Smooth muscle cell (in vitro differentiated cells): ENCODE measurements around the gene NEMP2. TPM values are rescaled to one million over a fixed set of nuclear protein-coding genes. Genes with fewer than 3 reads are reported as not detected.

Source experiments
- DNase-seq: peaks from one replicate; lab custom pipeline; 2025; ENCODE audit not compliant: unreplicated experiment; lab: John Stamatoyannopoulos, UW
- H2AFZ ChIP-seq: fragments of 200-600 bp; sonication (generic); 2 replicates; pipeline ENCODE4 v1.6.0; 2016; ENCODE audit warnings: antibody characterized with exemption, low read depth, mild to moderate bottlenecking
- H3F3A ChIP-seq: fragments of 200-600 bp; sonication (generic); 2 replicates; pipeline ENCODE4 v1.6.0; 2017; ENCODE audit warnings: antibody characterized with exemption, low read depth
- H3K27ac ChIP-seq: fragments of 200-600 bp; sonication (generic); 2 replicates; pipeline ENCODE4 v1.5.1; 2016; ENCODE audit warnings: low read depth, mild to moderate bottlenecking
- H3K27me3 ChIP-seq: fragments of 200-600 bp; sonication (generic); 2 replicates; pipeline ENCODE4 v1.6.1; 2016; ENCODE audit warnings: low read depth, mild to moderate bottlenecking
- H3K36me3 ChIP-seq: fragments of 200-600 bp; sonication (generic); 2 replicates; pipeline ENCODE4 v1.5.1; 2016; ENCODE audit warnings: low read depth
- H3K4me1 ChIP-seq: fragments of 200-600 bp; sonication (generic); 2 replicates; pipeline ENCODE4 v1.5.1; 2016; ENCODE audit warnings: low read depth
- H3K4me2 ChIP-seq: fragments of 200-600 bp; sonication (generic); 2 replicates; pipeline ENCODE4 v1.6.0; 2016; ENCODE audit warnings: mild to moderate bottlenecking
- H3K4me3 ChIP-seq: fragments of 200-600 bp; sonication (generic); 2 replicates; pipeline ENCODE4 v1.5.1; 2016; ENCODE audit warnings: mild to moderate bottlenecking
- H3K79me2 ChIP-seq: fragments of 200-600 bp; sonication (generic); 2 replicates; pipeline ENCODE4 v1.6.0; 2016; ENCODE audit warnings: low read depth, mild to moderate bottlenecking
- H3K9ac ChIP-seq: fragments of 200-600 bp; sonication (generic); 2 replicates; pipeline ENCODE4 v1.6.0; 2016; ENCODE audit warnings: low read depth
- H3K9me3 ChIP-seq: fragments of 200-600 bp; sonication (generic); replicated peaks from 2 replicates; pipeline ENCODE4 v1.5.1; 2016; ENCODE audit warnings: low read depth
- H4K20me1 ChIP-seq: fragments of 200-600 bp; sonication (generic); 2 replicates; pipeline ENCODE4 v1.6.0; 2016; ENCODE audit warnings: low read depth
- WGBS: methylation state at CpG from one replicate; pipeline ENCODE4 v1.1.7; 2016; ENCODE audit warnings: low lambda C conversion rate; 5-methylcytosine and 5-hydroxymethylcytosine counted together
- polyA plus RNA-seq: library from polyadenylated mRNA; unstranded; fragments of >200 nt; fragmentation: Nextera tagmentation; extraction: Ambion mirVana; gene quantifications from 2 replicates; pipeline ENCODE4 v1.2.1, GENCODE V29; 2016
- total RNA-seq: library from RNA; depleted of rRNA; stranded (reverse); fragments of >200 nt; gene quantifications from 2 replicates; pipeline ENCODE4 v1.2.3, GENCODE V29; 2014
- TF ChIP-seq, protein P1 (sequence below): fragments of 200-600 bp; sonication (generic); IDR thresholded peaks from 2 replicates; pipeline ENCODE4 v1.5.1; 2017; ENCODE audit warnings: borderline replicate concordance, mild to moderate bottlenecking, antibody characterized with exemption; ENCODE audit not compliant: insufficient read depth, poor library complexity, severe bottlenecking

NEMP2 gene
- total and polyA plus RNA-seq, 2 experiments from 2014 or later = 1.4 to 5.0 TPM

GRCh38 chr2:190465060-190465459 is 69.5 kb downstream of the NEMP2 start:
- TF ChIP-seq, protein P1, sequence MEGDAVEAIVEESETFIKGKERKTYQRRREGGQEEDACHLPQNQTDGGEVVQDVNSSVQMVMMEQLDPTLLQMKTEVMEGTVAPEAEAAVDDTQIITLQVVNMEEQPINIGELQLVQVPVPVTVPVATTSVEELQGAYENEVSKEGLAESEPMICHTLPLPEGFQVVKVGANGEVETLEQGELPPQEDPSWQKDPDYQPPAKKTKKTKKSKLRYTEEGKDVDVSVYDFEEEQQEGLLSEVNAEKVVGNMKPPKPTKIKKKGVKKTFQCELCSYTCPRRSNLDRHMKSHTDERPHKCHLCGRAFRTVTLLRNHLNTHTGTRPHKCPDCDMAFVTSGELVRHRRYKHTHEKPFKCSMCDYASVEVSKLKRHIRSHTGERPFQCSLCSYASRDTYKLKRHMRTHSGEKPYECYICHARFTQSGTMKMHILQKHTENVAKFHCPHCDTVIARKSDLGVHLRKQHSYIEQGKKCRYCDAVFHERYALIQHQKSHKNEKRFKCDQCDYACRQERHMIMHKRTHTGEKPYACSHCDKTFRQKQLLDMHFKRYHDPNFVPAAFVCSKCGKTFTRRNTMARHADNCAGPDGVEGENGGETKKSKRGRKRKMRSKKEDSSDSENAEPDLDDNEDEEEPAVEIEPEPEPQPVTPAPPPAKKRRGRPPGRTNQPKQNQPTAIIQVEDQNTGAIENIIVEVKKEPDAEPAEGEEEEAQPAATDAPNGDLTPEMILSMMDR = no peak
- DNase-seq = no peak
- 81% methylated on average over 2 of the region's 2 CpGs for WGBS

GRCh38 chr2:190462611-190463010 is 71.9 kb downstream of the NEMP2 start:
- Histone ChIP-seq H3F3A (no peaks in the 10 kb centered on the region), H3K9me3 (no peaks in the 10 kb centered on the region), H3K79me2 (no peaks in the 10 kb centered on the region), H3K4me3 (no peak overlapping the region), H4K20me1 (no peaks in the 10 kb centered on the region), H3K4me1 (peaks cover 2% of the 10 kb centered on the region), H3K4me2 (no peak overlapping the region), H2AFZ (no peak overlapping the region), H3K27ac (no peak overlapping the region), H3K9ac (no peak overlapping the region), H3K36me3 (no peaks in the 10 kb centered on the region), H3K27me3 (no peaks in the 10 kb centered on the region)
- WGBS = 100% methylated on average over 1 of the region's 1 CpG
- TF ChIP-seq, protein P1 = no peak
- no peak for DNase-seq

More at GRCh38 chr2:190465060-190465459, 69.5 kb downstream of the NEMP2 start:
- Histone ChIP-seq H3K36me3 (no peaks in the 10 kb centered on the region), H3K27ac (no peak overlapping the region), H3K9ac (no peak overlapping the region), H3K4me2 (no peak overlapping the region), H3K9me3 (no peaks in the 10 kb centered on the region), H3K4me1 (peaks cover 3% of the 10 kb centered on the region), H4K20me1 (no peaks in the 10 kb centered on the region), H3F3A (no peaks in the 10 kb centered on the region), H3K79me2 (no peaks in the 10 kb centered on the region), H3K27me3 (no peaks in the 10 kb centered on the region), H2AFZ (no peak overlapping the region), H3K4me3 (no peak overlapping the region)

DNA sequence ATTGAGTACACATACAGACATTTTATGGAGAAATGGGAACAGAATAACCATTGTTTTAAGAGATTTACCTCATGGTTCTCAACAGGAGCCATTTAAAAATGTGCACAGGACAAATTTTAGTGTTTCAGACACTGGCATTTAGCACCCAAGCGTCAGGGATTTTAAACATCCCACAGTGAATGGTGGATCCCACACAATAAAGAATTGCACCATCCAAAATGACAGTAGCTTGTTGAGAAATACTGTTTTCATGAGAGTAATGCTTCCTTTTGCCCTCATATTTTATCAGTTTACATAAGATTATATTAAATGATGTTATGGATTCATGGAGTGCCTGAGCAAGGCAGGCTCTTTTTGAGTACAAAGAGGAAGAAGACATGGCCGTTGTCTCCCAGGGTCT is 72.3 kb downstream of the NEMP2 start:
- Histone ChIP-seq H3K4me2 (no peak overlapping the region), H3F3A (no peaks in the 10 kb centered on the region), H2AFZ (no peak overlapping the region), H3K4me1 (no peaks in the 10 kb centered on the region), H3K36me3 (no peaks in the 10 kb centered on the region), H3K27ac (no peak overlapping the region), H3K4me3 (no peak overlapping the region), H3K79me2 (no peaks in the 10 kb centered on the region), H4K20me1 (no peaks in the 10 kb centered on the region), H3K9ac (no peak overlapping the region), H3K27me3 (no peaks in the 10 kb centered on the region), H3K9me3 (no peaks in the 10 kb centered on the region)
- no peak for DNase-seq
- TF ChIP-seq, protein P1 = no peak
- WGBS = 86% methylated on average over 2 of the region's 2 CpGs

GRCh38 chr2:190460487-190460886 is 74.0 kb downstream of the NEMP2 start:
- no peaks in the 10 kb centered on the region for H3F3A ChIP-seq
- no peaks in the 10 kb centered on the region for H4K20me1 ChIP-seq
- no peak overlapping the region for H2AFZ ChIP-seq
- no peak overlapping the region for H3K4me3 ChIP-seq
- H3K79me2 ChIP-seq = no peaks in the 10 kb centered on the region
- WGBS = 89% methylated on average over 5 of the region's 5 CpGs
- no peak for DNase-seq
- H3K9ac ChIP-seq = no peak overlapping the region
- no peaks in the 10 kb centered on the region for H3K36me3 ChIP-seq
- no peaks in the 10 kb centered on the region for H3K27me3 ChIP-seq
- H3K4me2 ChIP-seq = no peak overlapping the region
- H3K9me3 ChIP-seq = no peaks in the 10 kb centered on the region
- no peak overlapping the region for H3K27ac ChIP-seq
- no peaks in the 10 kb centered on the region for H3K4me1 ChIP-seq
- TF ChIP-seq, protein P1 = no peak
